GM18517 (cell line): Measurements from ENCODE around the gene PDE11A.

Experiments used
- ATAC-seq: cut with Tn5 transposase; IDR thresholded peaks from one replicate; pipeline ENCODE4 v1.9.1; 2021; ENCODE audit warnings: mild to moderate bottlenecking, moderate library complexity; ENCODE audit not compliant: unreplicated experiment

PDE11A gene

DNA sequence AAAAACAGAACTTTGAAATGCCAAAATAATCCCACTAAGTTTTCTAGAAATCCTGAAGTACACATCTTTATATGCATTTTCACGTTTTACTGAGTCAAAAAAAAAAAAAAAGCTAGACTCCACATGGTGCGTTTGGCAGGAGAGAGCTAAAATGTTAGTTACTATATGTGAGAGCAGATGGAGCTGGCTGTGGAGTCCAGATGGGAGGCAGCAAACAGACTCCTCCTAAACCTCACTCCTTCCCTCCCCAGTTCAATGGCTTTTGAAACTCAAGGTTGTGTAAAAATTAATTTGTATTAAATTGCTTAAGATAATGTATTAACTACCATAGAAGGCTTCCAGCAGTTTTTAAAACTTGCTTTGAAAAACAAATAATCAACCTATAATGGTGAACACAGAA lies 431.2 kb downstream of the PDE11A start:
- ATAC-seq: no peak

DNA sequence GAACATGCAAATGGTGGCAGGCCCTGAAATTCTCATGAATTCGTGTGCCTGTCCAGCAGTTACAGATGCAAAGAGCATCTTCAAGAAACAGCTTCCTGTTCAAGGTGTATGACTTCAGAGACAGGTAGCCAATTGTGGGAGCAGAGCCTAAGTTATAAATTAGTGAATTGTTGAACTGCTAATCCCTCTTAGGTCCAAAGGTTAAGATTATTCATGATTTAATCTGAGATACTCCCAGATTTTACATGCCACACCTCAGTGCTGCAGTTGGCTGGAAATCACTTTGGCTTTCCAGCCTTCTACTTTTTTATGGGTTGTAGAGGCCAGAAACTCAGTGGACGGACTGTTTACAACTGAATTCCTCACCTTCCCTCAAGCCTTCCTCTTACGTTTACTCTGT lies 432.2 kb downstream of the PDE11A start:
- ATAC-seq: no peak

GRCh38 chr2:177639262-177639914 lies 433.2 kb downstream of the PDE11A start:
- ATAC-seq: no peak

DNA sequence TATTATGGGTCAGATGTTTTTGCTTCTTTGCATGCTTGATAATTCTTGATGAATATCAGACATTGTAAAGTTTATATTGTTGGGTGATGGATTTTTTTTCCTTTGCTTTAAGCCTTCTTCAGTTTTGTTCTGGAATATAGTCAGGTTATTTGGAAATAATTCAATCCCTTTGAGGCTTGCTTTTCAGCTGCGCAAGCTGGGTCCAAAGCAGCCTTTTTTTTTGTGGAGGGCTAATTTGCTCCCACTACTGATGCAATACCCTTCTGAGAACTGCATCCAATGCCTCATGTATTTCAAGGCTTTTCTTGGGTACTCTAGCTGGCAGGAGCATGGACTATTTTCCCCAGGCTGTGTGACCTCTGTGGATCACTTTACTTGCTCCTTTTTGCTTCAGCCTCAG lies 434.1 kb downstream of the PDE11A start:
- no peak for ATAC-seq

DNA sequence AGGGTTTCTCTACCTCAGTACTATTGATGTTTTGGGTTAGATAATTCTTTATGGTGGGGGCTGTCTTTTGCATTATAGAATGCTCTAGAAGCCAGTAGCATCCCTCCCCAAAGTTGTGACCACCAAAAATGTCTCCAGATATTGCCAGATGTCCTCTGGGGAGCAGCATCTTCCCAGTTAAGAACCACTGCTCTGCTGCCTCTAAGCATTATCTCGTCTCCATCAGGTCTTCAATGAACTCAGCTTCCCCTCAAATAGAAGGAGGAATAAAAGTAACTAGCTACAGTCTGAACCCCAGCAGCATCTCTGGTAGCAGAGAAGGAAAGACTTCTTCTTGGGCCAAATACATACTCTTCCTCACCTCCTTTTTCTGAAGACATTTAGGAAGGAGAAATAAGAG lies 435.9 kb downstream of the PDE11A start:
- no peak for ATAC-seq

DNA sequence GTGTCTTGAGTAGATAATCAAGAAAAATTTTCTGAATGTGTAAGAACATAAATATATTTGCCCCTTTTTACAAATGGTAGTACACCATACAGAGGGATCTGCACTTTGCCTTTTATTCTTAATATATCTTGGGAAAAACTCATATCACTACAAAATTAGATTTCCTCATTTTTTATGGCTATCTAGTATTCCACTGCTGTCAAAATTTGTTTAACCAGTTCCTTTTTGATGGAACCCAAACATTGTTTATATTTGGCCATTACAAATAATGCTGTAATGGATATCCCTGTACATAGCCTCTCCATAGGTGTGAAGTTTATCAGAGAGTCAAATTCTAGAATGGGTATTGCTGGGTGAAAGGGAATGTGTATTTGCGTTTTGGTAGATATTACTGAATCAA lies 436.9 kb downstream of the PDE11A start:
- no peak for ATAC-seq

- no peak for ATAC-seq
These were observed 438.7 kb downstream of the PDE11A start for GRCh38 chr2:177633910-177634294.

- ATAC-seq: no peak
These were observed 439.5 kb downstream of the PDE11A start for GRCh38 chr2:177633111-177633510.

- no peak for ATAC-seq
These were observed 440.9 kb downstream of the PDE11A start for GRCh38 chr2:177631680-177632079.

GRCh38 chr2:177629357-177630024 lies 443.1 kb downstream of the PDE11A start:
- ATAC-seq: peak; percentile 64

- ATAC-seq: no peak
These were observed 443.7 kb downstream of the PDE11A start for GRCh38 chr2:177628831-177629230.

DNA sequence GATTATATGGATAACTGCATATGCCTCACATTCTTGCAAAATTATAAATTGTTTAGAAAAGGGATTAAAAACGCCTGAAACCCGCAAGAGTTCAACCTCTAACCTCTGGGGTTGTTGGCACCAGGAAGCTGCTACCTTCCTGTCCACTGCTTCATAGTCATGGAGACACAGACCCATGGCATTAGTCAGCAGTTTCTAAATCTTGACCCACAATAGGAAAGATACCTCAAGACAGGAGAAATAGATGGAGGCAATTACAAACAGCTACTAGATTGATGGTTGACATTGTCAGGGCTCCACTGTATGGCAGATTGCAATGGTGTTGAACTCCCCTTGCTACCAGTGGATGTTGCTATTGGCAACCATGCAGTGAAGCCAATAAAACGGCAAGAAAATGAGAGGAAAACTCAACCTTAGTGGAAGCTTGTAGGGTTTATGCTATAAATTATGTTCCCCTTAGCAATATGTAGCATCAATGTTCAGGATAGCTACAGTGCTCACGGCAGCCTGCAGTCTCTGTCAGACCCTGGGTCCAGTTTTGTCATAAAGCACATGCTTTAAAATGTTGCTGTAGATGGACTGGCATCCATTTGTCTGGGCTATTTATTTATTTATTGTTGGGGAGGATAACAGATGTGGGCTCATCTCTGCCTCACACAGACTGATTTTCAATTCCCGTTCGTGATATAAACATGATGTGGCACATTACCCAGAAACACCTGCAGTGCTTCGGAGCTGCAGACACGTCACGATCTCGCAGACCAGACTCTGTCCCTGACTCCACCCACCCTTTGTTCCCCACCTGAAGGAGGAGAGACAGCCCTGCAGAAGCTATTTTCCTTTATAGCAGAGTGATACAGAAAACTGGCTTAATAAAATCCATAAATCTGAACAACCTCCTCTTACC lies 446.6 kb downstream of the PDE11A start:
- ATAC-seq: no peak

- no peak for ATAC-seq
These were observed 450.1 kb downstream of the PDE11A start for GRCh38 chr2:177622521-177622920.

- no peak for ATAC-seq
These were observed 452.6 kb downstream of the PDE11A start for GRCh38 chr2:177619986-177620385.

DNA sequence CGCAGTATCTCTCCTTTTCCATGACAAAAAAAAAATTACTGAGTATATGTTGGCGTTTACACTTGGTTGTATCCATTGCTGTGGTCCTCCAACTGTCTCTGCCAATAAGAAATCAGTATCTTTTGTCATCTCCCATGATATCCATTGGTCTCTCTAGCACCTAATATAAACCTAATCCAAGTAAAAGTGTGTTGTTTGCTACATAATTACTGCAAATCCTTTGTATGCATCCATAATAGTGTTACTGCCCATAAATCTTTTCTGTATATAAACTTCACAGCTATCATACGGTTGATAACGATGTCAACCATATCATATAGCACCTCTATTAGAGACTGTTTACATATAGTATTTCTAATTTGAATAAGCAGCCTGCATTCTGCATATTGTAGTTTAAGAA lies 453.1 kb downstream of the PDE11A start:
- ATAC-seq: no peak

GRCh38 chr2:177618255-177619253 lies 454.0 kb downstream of the PDE11A start:
- ATAC-seq: peak; percentile 95

DNA sequence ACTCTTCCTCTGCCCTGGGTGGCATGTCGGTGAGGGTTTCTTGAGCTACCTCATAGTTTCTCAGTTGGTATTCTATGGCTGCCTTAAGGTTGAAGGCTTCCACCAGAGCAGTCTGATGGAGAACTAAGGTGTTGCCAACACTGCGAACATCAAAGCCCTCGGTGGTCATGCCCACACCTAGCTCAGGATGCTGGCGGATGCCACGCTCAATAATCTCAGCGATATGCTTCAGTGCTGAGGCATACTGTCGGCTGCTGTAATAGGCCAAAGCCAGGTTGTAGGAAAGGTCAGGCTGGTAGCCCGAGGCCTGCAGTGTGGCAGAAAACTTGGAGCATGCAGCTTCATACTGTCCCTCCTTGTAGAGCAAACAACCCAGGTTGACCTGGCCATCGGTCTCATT lies 454.7 kb downstream of the PDE11A start:
- no peak for ATAC-seq

DNA sequence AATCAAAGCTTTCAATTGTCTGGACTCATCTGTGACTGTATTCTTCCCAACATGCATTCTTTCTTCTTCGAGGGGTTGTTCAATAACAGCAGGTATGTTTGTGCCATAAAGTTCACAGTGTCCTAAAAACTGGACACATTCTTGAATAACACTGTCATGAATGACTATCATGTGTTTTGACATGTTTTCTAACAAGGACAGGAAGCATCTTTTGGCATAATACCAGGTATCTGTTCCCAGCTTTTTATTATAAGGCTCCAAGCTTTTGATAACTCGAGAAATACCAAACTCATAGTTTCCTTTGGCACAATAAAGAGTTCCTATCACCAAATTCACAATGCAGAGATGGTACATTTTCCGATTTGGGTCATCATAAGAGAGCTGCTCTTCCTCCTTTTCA lies 455.8 kb downstream of the PDE11A start:
- ATAC-seq: no peak

DNA sequence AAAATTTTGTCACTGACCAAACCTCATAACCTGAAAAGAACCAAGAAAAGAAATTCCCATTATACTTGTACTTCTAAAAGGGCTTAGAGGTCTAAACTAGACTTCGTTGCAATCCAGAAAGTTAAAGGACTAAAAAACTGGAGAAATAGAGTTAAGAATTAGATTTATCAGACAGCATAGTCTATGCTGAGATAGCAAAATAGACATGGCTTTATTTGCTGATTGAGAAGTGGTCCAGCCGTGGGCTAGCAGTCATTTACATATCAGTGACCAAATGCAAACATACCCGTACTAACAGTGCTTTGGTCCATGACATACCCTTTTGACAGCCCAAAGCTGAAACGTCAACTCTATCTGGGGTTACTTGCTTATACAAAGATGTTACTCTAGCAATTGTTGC lies 456.5 kb downstream of the PDE11A start:
- ATAC-seq: no peak

DNA sequence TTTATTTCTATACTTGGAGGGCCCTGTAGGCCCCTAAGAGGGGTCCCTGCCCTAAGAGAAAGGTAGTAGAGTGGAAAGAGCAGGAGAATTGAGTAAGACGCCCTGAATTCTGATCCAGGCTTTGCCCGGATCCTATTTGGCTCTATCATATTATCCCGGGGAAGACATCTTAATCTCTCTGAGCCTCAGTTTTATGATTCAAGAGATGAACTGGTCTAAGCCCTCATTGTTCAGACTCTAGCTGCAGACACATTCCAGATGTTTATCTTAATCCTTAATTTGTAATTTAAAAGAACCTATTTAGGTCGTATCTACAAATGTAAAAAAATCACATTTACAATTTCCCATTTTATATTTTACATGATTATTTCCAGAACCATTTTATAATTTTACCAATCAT lies 459.9 kb downstream of the PDE11A start:
- no peak for ATAC-seq
